Amygdala (tissue), 56 donors: ENCODE results near the gene ADGRV1.
"Not testable (repeated sequence)": the region's sequence is repeated elsewhere in the genome, so short reads cannot be mapped to it uniquely, and the experiment has no call there.

ENCODE experiments used
- DNase-seq, 56 donors: peaks; one replicate each; lab custom pipeline; 2025; lab: John Stamatoyannopoulos, UW

Gene ADGRV1

GRCh38 chr5:91012867-91013266 lies 454.3 kb downstream of the ADGRV1 start:
- DNase-seq, result not testable (repeated sequence)

GRCh38 chr5:91016322-91016721 lies 457.7 kb downstream of the ADGRV1 start:
- no peak for DNase-seq

GRCh38 chr5:91016954-91017700 lies 458.5 kb downstream of the ADGRV1 start:
- no peak for DNase-seq

- DNase-seq, result no peak
Measured at GRCh38 chr5:91018200-91018599, 459.6 kb downstream of the ADGRV1 start.

GRCh38 chr5:91018712-91019371 lies 460.2 kb downstream of the ADGRV1 start:
- DNase-seq, result no peak

GRCh38 chr5:91020065-91020800 lies 461.6 kb downstream of the ADGRV1 start:
- DNase-seq, result no peak

GRCh38 chr5:91022518-91022917 lies 463.9 kb downstream of the ADGRV1 start:
- no peak for DNase-seq

- no peak for DNase-seq
Measured at GRCh38 chr5:91024206-91024605, 465.6 kb downstream of the ADGRV1 start.

DNA sequence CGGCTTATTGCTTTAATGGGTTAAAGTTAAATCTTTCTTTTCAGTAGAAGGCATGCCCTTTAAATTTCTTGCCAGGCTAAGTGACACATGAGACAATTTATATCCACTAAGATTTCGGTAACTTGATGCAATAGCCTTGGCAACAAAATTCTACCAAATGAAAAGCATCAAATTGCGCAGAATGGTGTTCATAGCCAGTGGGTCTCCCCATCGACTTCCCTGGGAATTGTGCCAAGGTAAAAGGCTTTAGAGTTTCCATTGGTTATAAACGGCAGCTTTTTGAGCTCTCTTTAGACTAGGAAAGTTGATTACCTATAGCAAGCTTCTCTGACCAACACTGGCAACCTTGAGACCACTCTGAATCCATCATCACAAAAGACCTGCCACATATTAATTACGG lies 466.1 kb downstream of the ADGRV1 start:
- no peak for DNase-seq

GRCh38 chr5:91025449-91025848 lies 466.9 kb downstream of the ADGRV1 start:
- no peak for DNase-seq

- DNase-seq, result no peak
Measured at GRCh38 chr5:91025956-91026355, 467.4 kb downstream of the ADGRV1 start.

DNA sequence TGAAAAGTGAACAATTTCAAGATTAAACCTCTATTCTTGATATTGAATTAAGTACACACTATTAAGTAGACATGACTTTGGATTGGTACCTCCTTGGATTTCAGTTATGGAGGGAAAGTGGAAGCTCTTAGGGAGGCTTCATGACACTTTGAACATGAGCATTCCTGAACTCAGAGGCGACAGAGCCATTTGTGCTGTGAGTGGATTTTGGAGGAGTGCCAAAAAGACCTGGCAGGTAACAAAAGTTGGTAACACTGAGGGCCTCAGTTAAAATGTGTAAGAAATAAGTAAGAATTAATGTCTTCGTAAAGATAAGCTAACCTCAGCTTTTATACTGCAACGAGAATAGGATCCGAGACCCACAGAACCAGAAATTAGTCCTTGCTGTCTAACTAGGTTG lies 467.9 kb downstream of the ADGRV1 start:
- no peak for DNase-seq

- DNase-seq, result no peak
Measured at GRCh38 chr5:91027405-91028139, 469.0 kb downstream of the ADGRV1 start.

GRCh38 chr5:91028499-91028956 lies 469.9 kb downstream of the ADGRV1 start:
- DNase-seq, result no peak

DNA sequence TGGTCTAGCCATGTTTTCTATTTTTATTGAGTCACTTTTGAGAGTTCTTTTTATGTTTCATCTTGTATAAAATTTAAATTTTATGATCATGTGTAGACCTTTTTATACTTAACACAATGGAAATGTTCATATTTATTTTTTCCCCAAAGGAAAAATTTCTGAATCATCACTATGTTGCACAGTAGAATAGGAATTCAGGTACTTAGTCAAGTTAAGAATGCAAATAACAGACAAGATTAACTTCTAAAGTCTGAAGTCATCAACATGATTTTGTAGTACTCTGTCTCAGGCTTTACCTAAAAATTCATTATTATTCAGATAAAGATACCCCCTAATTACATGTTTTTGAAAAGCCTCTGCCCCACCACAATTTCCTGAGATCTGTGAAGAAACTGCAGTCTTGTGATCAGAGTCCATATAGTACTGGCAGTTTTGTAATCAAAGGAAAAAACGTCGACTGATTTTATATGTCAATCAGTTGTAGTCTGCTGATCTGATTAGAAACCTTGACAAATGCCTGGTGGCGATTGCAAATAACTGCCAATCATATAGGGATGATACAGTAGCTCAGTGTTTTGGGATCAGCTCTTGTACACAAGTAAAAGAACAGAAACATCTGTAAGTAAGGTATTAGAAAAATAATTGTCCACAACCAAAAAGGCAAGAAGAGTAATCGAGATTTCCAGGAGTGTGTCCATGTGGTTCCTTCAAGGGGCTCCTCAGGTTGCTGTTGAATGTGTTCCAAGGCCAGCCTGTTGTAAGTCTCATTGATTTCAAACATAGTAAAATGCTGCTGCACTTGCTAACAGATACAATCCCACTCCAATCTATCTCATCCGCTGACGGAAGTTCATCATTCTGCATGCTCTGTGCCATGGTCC lies 472.2 kb downstream of the ADGRV1 start:
- DNase-seq, result no peak

DNA sequence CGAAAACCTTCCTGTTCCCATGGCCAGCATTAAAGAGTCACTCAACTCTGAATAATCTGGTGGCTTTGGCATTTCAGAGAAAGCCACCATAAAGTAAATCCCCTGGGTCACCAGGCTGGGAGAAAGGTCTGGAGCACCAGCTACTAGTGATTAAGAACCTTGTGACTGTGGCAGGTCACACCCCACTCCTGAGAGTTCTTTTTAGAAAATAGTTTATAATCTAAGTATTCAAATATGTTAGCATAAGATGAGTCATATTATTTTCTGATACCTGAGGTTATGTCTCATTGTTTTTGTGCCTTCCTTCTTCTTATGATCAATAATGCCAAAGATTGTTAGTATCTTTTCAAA lies 472.8 kb downstream of the ADGRV1 start:
- no peak for DNase-seq

DNA sequence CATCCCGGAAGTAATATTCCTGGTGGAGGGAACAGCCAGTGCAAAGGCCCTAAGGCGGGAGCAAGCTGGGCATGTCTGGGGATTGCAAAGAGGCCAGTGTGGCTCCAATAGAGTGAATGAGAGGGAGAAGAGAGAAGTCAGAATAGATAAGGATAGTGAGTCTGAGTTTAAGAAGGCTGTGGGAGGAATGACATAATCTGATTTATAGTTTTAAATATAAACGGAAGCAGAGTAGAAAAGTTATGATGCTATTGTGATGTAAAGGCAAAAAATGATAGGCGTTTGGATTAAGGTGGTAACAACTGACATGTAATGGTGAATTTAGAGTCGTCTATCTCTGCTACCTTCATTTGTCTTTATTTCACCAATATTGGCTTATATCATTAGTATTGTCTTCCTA lies 473.5 kb downstream of the ADGRV1 start:
- DNase-seq, result no peak

GRCh38 chr5:91033370-91033769 lies 474.8 kb downstream of the ADGRV1 start:
- no peak for DNase-seq

GRCh38 chr5:91038180-91038808 lies 479.7 kb downstream of the ADGRV1 start:
- no peak for DNase-seq
